Prostate gland (tissue), 2 donors: ENCODE data around the gene AMOTL1. TPM values are rescaled to one million over a fixed set of nuclear protein-coding genes. Genes with fewer than 3 reads are reported as not detected.

Source experiments
- DNase-seq: peaks from one replicate; pipeline ENCODE4 v3.0.0-alpha.2; 2019; ENCODE audit warnings: low spot score
- H3K27ac ChIP-seq, 2 donors: fragments of 200-600 bp; sonication (generic); 2 replicates each; pipeline ENCODE4 v1.5.1; 2017 to 2019
- H3K27me3 ChIP-seq: fragments of 200-600 bp; sonication (generic); replicated peaks from 2 replicates; pipeline ENCODE4 v1.5.1; 2019; ENCODE audit not compliant: insufficient read depth
- H3K36me3 ChIP-seq, 2 donors: fragments of 200-600 bp; sonication (generic); 1 replicate in 1 of 2; 2 replicates in 1 of 2; pipeline versions ENCODE4 v1.5.1 to v1.8.1; 2017 to 2019
- H3K4me1 ChIP-seq: fragments of 200-600 bp; sonication (generic); replicated peaks from 2 replicates; pipeline ENCODE4 v1.5.1; 2019
- H3K4me3 ChIP-seq, 2 donors: fragments of 200-600 bp; sonication (generic); 2 replicates each; pipeline ENCODE4 v1.5.1; 2017 to 2019
- H3K9me3 ChIP-seq: fragments of 200-600 bp; sonication (generic); 2 replicates; pipeline ENCODE4 v1.5.1; 2017
- CTCF ChIP-seq, 4 experiments: fragments of 200-600 bp in 2 of 4; fragments of 450-650 bp in 2 of 4; sonication (generic) in 2 of 4; IDR thresholded peaks; 1 replicate in 3 of 4; 2 replicates in 1 of 4; pipeline ENCODE4 v1.5.1; 2016 to 2019; ENCODE audit warnings: antibody characterized with exemption in 4 of 4, mild to moderate bottlenecking in 2 of 4, moderate library complexity in 2 of 4
- POLR2A ChIP-seq: fragments of 450-650 bp; IDR thresholded peaks from one replicate; pipeline ENCODE4 v1.6.1; 2016; ENCODE audit warnings: antibody characterized with exemption, mild to moderate bottlenecking
- POLR2AphosphoS5 ChIP-seq: sonication (generic); formaldehyde crosslinking; IDR thresholded peaks from one replicate; pipeline ENCODE4 v1.6.1; 2017; ENCODE audit warnings: antibody characterized with exemption
- WGBS: methylation state at CpG from one replicate; pipeline ENCODE4 v1.1.5; 2018; 5-methylcytosine and 5-hydroxymethylcytosine counted together
- intact Hi-C: fragments of 100-400 bp; cut with DNase I; formaldehyde crosslinking; loops from one replicate; pipeline ENCODE4 v1.14.2; 2022
- total RNA-seq, 2 donors: library from RNA; depleted of rRNA; stranded (reverse); fragments of >200 nt; gene quantifications; one replicate each; pipeline ENCODE4 v1.1.0, GENCODE V29; 2016

AMOTL1 gene
- total RNA-seq, 2 donors from 2014 or later: 49.2 to 67.2 TPM

- intact Hi-C loops: no loop called here
- Histone ChIP-seq H3K27ac (peak overlapping the region; percentile 5 to 29), H3K27me3 (no peaks in the 10 kb centered on the region), H3K36me3 (no peaks in the 10 kb centered on the region), H3K4me1 (peaks cover 6% of the 10 kb centered on the region), H3K4me3 (no peak overlapping the region), H3K9me3 (no peaks in the 10 kb centered on the region)
- 12% methylated on average over 5 of the region's 5 CpGs for WGBS
- peak; percentile 40 for DNase-seq
- TF ChIP-seq POLR2AphosphoS5 (no peak), CTCF (IDR thresholded peaks at IDR 0.05) (no peak), POLR2A (no peak)
These were observed 8.5 kb downstream of the AMOTL1 start for GRCh38 chr11:94776351-94777321.

- intact Hi-C loops: no loop called here
- Histone ChIP-seq H3K4me1 (peaks cover 6% of the 10 kb centered on the region), H3K4me3 (no peak overlapping the region), H3K9me3 (no peaks in the 10 kb centered on the region), H3K36me3 (no peaks in the 10 kb centered on the region), H3K27me3 (no peaks in the 10 kb centered on the region), H3K27ac (peak overlapping the region in 1 of 2 donors; percentile 18)
- DNase-seq: no peak
- WGBS: 6% methylated on average over 3 of the region's 3 CpGs
- no peak for TF ChIP-seq CTCF (IDR thresholded peaks at IDR 0.05)
- no peak for TF ChIP-seq POLR2AphosphoS5
- no peak for TF ChIP-seq POLR2A
These were observed 12.3 kb downstream of the AMOTL1 start for GRCh38 chr11:94780432-94780831.

- TF ChIP-seq CTCF (IDR thresholded peaks at IDR 0.05) (no peak), POLR2AphosphoS5 (no peak), POLR2A (no peak)
- 92% methylated on average over 1 of the region's 1 CpG for WGBS
- no peaks in the 10 kb centered on the region for H3K36me3 ChIP-seq
- no peak for DNase-seq
- H3K4me1 ChIP-seq: no peaks in the 10 kb centered on the region
- no peaks in the 10 kb centered on the region for H3K9me3 ChIP-seq
- no peak overlapping the region for H3K27ac ChIP-seq
- no peaks in the 10 kb centered on the region for H3K27me3 ChIP-seq
- no peak overlapping the region for H3K4me3 ChIP-seq
- intact Hi-C loops: no loop called here
These were observed 13.7 kb downstream of the AMOTL1 start for GRCh38 chr11:94781837-94782236.

- WGBS: 56% methylated on average over 1 of the region's 1 CpG
- TF ChIP-seq CTCF (IDR thresholded peaks at IDR 0.05) (no peak), POLR2AphosphoS5 (no peak), POLR2A (no peak)
- no peaks in the 10 kb centered on the region for H3K36me3 ChIP-seq
- no peaks in the 10 kb centered on the region for H3K27me3 ChIP-seq
- no peaks in the 10 kb centered on the region for H3K9me3 ChIP-seq
- intact Hi-C loops: no loop called here
- no peak for DNase-seq
- no peaks in the 10 kb centered on the region for H3K4me1 ChIP-seq
- no peak overlapping the region for H3K4me3 ChIP-seq
- no peak overlapping the region for H3K27ac ChIP-seq
These were observed 14.3 kb downstream of the AMOTL1 start for GRCh38 chr11:94782446-94782845.

- Histone ChIP-seq H3K27ac (no peak overlapping the region), H3K9me3 (no peaks in the 10 kb centered on the region), H3K4me1 (peaks cover 7% of the 10 kb centered on the region), H3K36me3 (no peaks in the 10 kb centered on the region), H3K4me3 (no peak overlapping the region), H3K27me3 (no peaks in the 10 kb centered on the region)
- intact Hi-C loops: loop anchor here (5.0 kb wide), 1 partner anchor 92 kb away; no protein-coding TSS in a partner anchor
- TF ChIP-seq CTCF (IDR thresholded peaks at IDR 0.05) (no peak), POLR2AphosphoS5 (no peak), POLR2A (no peak)
- DNase-seq: no peak
These were observed 16.7 kb downstream of the AMOTL1 start for GRCh38 chr11:94784884-94785283.
